DND-41 (cell line): Measurements from ENCODE around the gene WNT5B.
"Not testable (repeated sequence)": the region's sequence is repeated elsewhere in the genome, so short reads cannot be mapped to it uniquely, and the experiment has no call there.

Source experiments
- ATAC-seq: fragments of 200-7000 bp; cut with Tn5 transposase; 3 replicates; pipeline ENCODE4 v1.9.1; 2021; ENCODE audit warnings: low read depth; ENCODE audit not compliant: insufficient read depth
- DNase-seq: peaks from one replicate; pipeline ENCODE4 v3.0.0-alpha.2; 2020
- H2AFZ ChIP-seq: 2 replicates; pipeline ENCODE4 v1.6.0; 2012; ENCODE audit warnings: low read depth, low read length
- H3K27ac ChIP-seq: 2 replicates; pipeline ENCODE4 v1.5.1; 2012; ENCODE audit warnings: low read length, inconsistent platforms
- H3K27me3 ChIP-seq: fragments of 200-600 bp; sonication (generic); 2 replicates; pipeline ENCODE4 v1.6.0; 2012; ENCODE audit warnings: low read length, mild to moderate bottlenecking, inconsistent platforms; ENCODE audit not compliant: insufficient read depth, poor library complexity
- H3K36me3 ChIP-seq: 2 replicates; pipeline ENCODE4 v1.5.1; 2012; ENCODE audit warnings: low read length, inconsistent platforms; ENCODE audit not compliant: insufficient read depth
- H3K4me1 ChIP-seq: 2 replicates; pipeline ENCODE4 v1.5.1; 2012; ENCODE audit warnings: mild to moderate bottlenecking, low read length; ENCODE audit not compliant: insufficient read depth
- H3K4me2 ChIP-seq: 2 replicates; pipeline ENCODE4 v1.6.0; 2012; ENCODE audit warnings: mild to moderate bottlenecking, moderate library complexity, low read length, inconsistent platforms; ENCODE audit not compliant: insufficient read depth
- H3K4me3 ChIP-seq, 2 experiments: fragments of 200-600 bp in 1 of 2; shearing (Covaris generic) in 1 of 2; 2 replicates each; pipeline ENCODE4 v1.5.1; 2012 to 2016; ENCODE audit warnings: inconsistent platforms in 2 of 2, low read length in 2 of 2, mild to moderate bottlenecking in 2 of 2, low read depth in 1 of 2, moderate library complexity in 1 of 2
- H3K79me2 ChIP-seq: 2 replicates; pipeline ENCODE4 v1.6.0; 2012; ENCODE audit warnings: low read length, inconsistent platforms; ENCODE audit not compliant: insufficient read depth
- H3K9ac ChIP-seq: 2 replicates; pipeline ENCODE4 v1.6.0; 2012; ENCODE audit warnings: low read depth, mild to moderate bottlenecking, inconsistent platforms, low read length, moderate library complexity
- H3K9me3 ChIP-seq: 2 replicates; pipeline ENCODE4 v1.5.1; 2012; ENCODE audit warnings: low read length, moderate library complexity, mild to moderate bottlenecking, inconsistent platforms; ENCODE audit not compliant: insufficient read depth, severe bottlenecking
- H4K20me1 ChIP-seq: 2 replicates; pipeline ENCODE4 v1.6.0; 2012; ENCODE audit warnings: low read length; ENCODE audit not compliant: insufficient read depth
- EZH2 ChIP-seq: IDR thresholded peaks from 3 replicates; pipeline ENCODE4 v1.6.1; 2012; ENCODE audit warnings: borderline replicate concordance, low read depth, mild to moderate bottlenecking, moderate library complexity, low read length, inconsistent platforms; ENCODE audit not compliant: severe bottlenecking
- TF ChIP-seq, protein P1 (sequence below): IDR thresholded peaks from 2 replicates; pipeline ENCODE4 v1.5.1; 2012; ENCODE audit warnings: borderline replicate concordance, low read length, moderate library complexity, mild to moderate bottlenecking; ENCODE audit not compliant: poor library complexity, severe bottlenecking; ENCODE audit errors: extremely low read depth

The WNT5B gene

DNA sequence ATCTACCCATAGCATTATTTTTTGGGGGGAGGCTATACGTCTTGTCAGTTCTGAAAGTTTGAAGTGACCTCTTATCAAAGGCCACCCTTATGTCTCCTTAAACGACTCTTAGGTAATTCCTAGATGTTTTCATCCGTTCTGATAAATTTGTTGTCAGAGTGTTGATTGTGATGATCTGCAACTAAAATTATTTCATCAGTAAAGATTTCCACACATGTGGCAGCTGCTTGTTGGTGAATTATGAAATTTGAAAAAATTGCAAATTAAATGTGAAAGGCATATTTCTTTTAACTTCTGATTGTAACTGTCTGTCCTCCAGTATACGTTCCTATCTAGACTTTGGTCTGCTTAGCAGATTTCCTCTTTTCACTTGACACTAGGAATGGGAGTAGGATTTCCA lies 63.2 kb downstream of the WNT5B start:
- H2AFZ ChIP-seq: no peak overlapping the region
- peaks cover 3% of the 10 kb centered on the region; the same call in 1 of the 2 replicates for H3K36me3 ChIP-seq
- H3K27me3 ChIP-seq: no peaks in the 10 kb centered on the region
- peaks cover 66% of the 10 kb centered on the region for H3K79me2 ChIP-seq
- ATAC-seq: no peak
- H3K4me1 ChIP-seq: peaks cover 45% of the 10 kb centered on the region
- peaks cover 31% of the 10 kb centered on the region for H4K20me1 ChIP-seq
- H3K9me3 ChIP-seq: no peaks in the 10 kb centered on the region
- TF ChIP-seq EZH2: no peak
- TF ChIP-seq, protein P1, sequence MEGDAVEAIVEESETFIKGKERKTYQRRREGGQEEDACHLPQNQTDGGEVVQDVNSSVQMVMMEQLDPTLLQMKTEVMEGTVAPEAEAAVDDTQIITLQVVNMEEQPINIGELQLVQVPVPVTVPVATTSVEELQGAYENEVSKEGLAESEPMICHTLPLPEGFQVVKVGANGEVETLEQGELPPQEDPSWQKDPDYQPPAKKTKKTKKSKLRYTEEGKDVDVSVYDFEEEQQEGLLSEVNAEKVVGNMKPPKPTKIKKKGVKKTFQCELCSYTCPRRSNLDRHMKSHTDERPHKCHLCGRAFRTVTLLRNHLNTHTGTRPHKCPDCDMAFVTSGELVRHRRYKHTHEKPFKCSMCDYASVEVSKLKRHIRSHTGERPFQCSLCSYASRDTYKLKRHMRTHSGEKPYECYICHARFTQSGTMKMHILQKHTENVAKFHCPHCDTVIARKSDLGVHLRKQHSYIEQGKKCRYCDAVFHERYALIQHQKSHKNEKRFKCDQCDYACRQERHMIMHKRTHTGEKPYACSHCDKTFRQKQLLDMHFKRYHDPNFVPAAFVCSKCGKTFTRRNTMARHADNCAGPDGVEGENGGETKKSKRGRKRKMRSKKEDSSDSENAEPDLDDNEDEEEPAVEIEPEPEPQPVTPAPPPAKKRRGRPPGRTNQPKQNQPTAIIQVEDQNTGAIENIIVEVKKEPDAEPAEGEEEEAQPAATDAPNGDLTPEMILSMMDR: no peak
- peak overlapping the region; percentile 1; the same call in 1 of the 2 replicates for H3K27ac ChIP-seq
- H3K9ac ChIP-seq: peak overlapping the region; percentile 76
- H3K4me2 ChIP-seq: peak overlapping the region; percentile 77
- DNase-seq: no peak
- H3K4me3 ChIP-seq: peak overlapping the region; percentile 41 to 76

GRCh38 chr12:1692895-1693610 lies 64.0 kb downstream of the WNT5B start:
- ATAC-seq (no peak), DNase-seq (no peak)
- TF ChIP-seq, protein P1: no peak
- TF ChIP-seq EZH2: no peak
- H3K9ac ChIP-seq: no peak overlapping the region
- H3K4me3 ChIP-seq: peak overlapping the region in 1 of 2 experiments; percentile 76; a peak in 1 of 4 replicates
- peaks cover 75% of the 10 kb centered on the region for H3K79me2 ChIP-seq
- no peak overlapping the region for H3K27ac ChIP-seq
- H3K4me2 ChIP-seq: peak overlapping the region; percentile 77; the same call in 1 of the 2 replicates
- no peaks in the 10 kb centered on the region for H3K27me3 ChIP-seq
- H3K36me3 ChIP-seq: peaks cover 3% of the 10 kb centered on the region; the same call in 1 of the 2 replicates
- H3K4me1 ChIP-seq: peaks cover 48% of the 10 kb centered on the region
- H3K9me3 ChIP-seq: no peaks in the 10 kb centered on the region
- no peak overlapping the region for H2AFZ ChIP-seq
- H4K20me1 ChIP-seq: peaks cover 39% of the 10 kb centered on the region

- not testable (repeated sequence) for H3K4me2 ChIP-seq, DNase-seq, H2AFZ ChIP-seq, H3K27ac ChIP-seq, H3K9me3 ChIP-seq, H3K36me3 ChIP-seq, H3K9ac ChIP-seq, H3K4me3 ChIP-seq, ATAC-seq, H3K27me3 ChIP-seq
- H4K20me1 ChIP-seq: peaks cover 44% of the 10 kb centered on the region
- peaks cover 92% of the 10 kb centered on the region for H3K79me2 ChIP-seq
- H3K4me1 ChIP-seq: peaks cover 41% of the 10 kb centered on the region
Measured at GRCh38 chr12:1695097-1695496, 66.1 kb downstream of the WNT5B start.

DNA sequence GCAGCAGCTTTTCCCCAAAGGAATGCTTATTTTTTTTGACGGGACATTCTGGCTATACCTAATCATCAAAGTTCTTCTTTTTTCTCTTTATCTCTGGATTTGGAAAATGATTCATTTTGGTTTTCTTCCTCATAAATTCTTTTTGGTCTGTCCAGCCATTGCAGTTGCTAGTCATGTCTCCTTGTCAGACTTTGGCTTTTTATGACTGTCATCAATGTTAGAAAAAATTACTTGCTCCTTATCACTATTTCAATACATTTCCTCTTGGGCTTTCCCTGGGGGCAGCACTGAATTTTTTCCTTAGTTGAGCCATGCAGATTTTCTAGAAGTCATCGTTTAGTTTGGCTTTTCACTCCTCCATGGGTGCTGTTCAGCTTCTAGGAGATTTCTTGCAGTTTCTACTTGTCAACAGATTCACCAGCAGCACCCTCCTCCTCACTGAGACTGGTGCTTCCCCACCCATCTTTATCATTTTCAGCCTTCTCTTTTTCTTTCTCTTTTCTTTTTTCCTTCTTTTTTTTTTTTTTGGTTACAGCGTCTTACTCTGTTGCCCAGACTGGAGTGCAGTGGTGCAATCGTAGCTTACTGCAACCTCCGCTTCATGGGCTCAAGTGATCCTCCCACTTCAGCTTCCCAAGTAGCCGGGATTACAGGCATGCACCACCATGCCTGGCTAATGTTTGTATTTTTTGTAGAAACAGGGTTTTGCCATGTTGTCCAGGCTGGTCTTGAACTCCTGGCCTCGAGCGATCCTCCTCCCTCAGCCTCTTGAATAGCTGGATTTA lies 67.0 kb downstream of the WNT5B start:
- Histone ChIP-seq H3K27me3 (no peaks in the 10 kb centered on the region), H3K79me2 (peaks cover 99% of the 10 kb centered on the region), H3K9me3 (no peaks in the 10 kb centered on the region), H3K4me2 (no peak overlapping the region), H3K9ac (no peak overlapping the region), H3K4me3 (no peak overlapping the region), H4K20me1 (peaks cover 45% of the 10 kb centered on the region), H3K36me3 (peaks cover 3% of the 10 kb centered on the region; the same call in 1 of the 2 replicates), H3K4me1 (peaks cover 36% of the 10 kb centered on the region), H3K27ac (no peak overlapping the region), H2AFZ (no peak overlapping the region)
- TF ChIP-seq EZH2: no peak
- TF ChIP-seq, protein P1: no peak
- no peak for DNase-seq
- ATAC-seq: no peak
